Fibroblast of gingiva (primary cell): ENCODE results near the gene CTSE.

Source experiments
- DNase-seq: peaks from one replicate; pipeline ENCODE4 v3.0.0-alpha.2; 2011; ENCODE audit warnings: low read depth

CTSE gene

GRCh38 chr1:205991237-205991636 is 32.5 kb downstream of the CTSE start:
- DNase-seq, result no peak

- DNase-seq, result no peak
Measured at GRCh38 chr1:205990226-205990625, 33.5 kb downstream of the CTSE start.

- no peak for DNase-seq
Measured at GRCh38 chr1:205989786-205990185, 33.9 kb downstream of the CTSE start.

- no peak for DNase-seq
Measured at GRCh38 chr1:205988585-205988995, 35.1 kb downstream of the CTSE start.

- no peak for DNase-seq
Measured at GRCh38 chr1:205986861-205987260, 36.8 kb downstream of the CTSE start.

- no peak for DNase-seq
Measured at GRCh38 chr1:205986292-205986691, 37.4 kb downstream of the CTSE start.

GRCh38 chr1:205985330-205986005 is 38.2 kb downstream of the CTSE start:
- DNase-seq, result no peak

- peak; percentile 34 for DNase-seq
Measured at GRCh38 chr1:205983925-205984725, 39.6 kb downstream of the CTSE start.

- no peak for DNase-seq
Measured at GRCh38 chr1:205981257-205981656, 42.4 kb downstream of the CTSE start.

GRCh38 chr1:205980237-205980870 is 43.3 kb downstream of the CTSE start:
- DNase-seq, result no peak

GRCh38 chr1:205979301-205979700 is 44.4 kb downstream of the CTSE start:
- DNase-seq, result no peak

GRCh38 chr1:205978676-205979075 is 45.0 kb downstream of the CTSE start:
- no peak for DNase-seq

- peak; percentile 85 for DNase-seq
Measured at GRCh38 chr1:205977402-205978014, 46.2 kb downstream of the CTSE start.

- DNase-seq, result peak; percentile 12
Measured at GRCh38 chr1:205976708-205977401, 46.8 kb downstream of the CTSE start.

- no peak for DNase-seq
Measured at GRCh38 chr1:205976036-205976435, 47.7 kb downstream of the CTSE start.

GRCh38 chr1:205975387-205975998 is 48.2 kb downstream of the CTSE start:
- no peak for DNase-seq

- no peak for DNase-seq
Measured at GRCh38 chr1:205974712-205975111, 49.0 kb downstream of the CTSE start.

- no peak for DNase-seq
Measured at GRCh38 chr1:205973377-205974232, 50.1 kb downstream of the CTSE start.

GRCh38 chr1:205972491-205973168 is 51.1 kb downstream of the CTSE start:
- DNase-seq, result no peak

GRCh38 chr1:205972081-205972480 is 51.6 kb downstream of the CTSE start:
- DNase-seq, result no peak
